Measurements from ENCODE around the gene SORCS2.

SORCS2 gene

DNA sequence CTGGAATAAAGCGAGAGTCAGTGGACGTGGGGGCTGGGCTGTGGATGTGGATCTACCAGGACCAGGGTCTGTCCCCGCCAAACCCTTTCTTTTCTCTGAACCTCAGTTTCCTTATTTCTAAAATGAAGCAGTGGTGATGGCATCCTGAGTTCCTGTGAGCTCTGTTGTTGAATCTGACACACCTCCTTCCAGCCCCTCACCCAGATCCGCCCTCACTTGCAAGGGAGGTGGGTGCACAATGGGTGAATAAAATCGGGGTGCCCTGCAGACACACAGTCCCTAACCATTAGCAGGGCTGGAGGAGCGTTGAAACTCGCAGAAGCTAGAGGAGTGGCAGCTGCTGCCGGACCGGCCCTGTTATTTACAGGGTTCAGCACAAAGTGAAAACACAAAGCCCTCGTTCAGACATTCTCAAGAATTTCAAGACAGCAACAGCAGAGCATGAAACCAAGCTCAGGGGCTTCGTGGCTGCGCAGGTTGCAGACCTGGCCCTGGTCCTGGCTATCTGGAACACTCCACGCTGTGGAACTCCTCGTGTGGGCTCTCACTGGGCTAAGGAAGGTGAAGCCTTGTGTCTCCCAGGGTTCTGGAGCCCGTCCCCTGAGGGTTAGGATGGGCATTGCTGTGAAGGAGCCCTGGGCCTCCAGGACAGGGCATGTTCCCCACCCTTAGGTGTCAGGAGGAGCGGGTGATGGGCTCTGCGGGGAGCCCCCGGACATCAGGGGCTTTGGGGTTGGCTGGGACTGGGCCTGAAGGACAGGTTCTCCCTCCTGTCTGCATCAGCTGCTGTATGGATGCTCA, 199.5 kb downstream of the SORCS2 start:
- TF ChIP-seq L3MBTL2 (conservative IDR thresholded peaks at IDR 0.05) (no peak), BHLHE40 (IDR thresholded peaks at IDR 0.05; ENCODE audit: borderline replicate concordance) (no peak), CTBP1 (IDR thresholded peaks at IDR 0.05; ENCODE audit: borderline replicate concordance) (no peak), NFRKB (IDR thresholded peaks at IDR 0.05) (no peak), ELF4 (IDR thresholded peaks at IDR 0.05) (no peak), ZNF384 (IDR thresholded peaks at IDR 0.05) (no peak), LEF1 (IDR thresholded peaks at IDR 0.05; ENCODE audit: borderline replicate concordance) (no peak), HDGF (IDR thresholded peaks at IDR 0.05; ENCODE audit: borderline replicate concordance) (no peak), FOXK2 (IDR thresholded peaks at IDR 0.05) (no peak), TARDBP (IDR thresholded peaks at IDR 0.05) (no peak), FOXM1 (IDR thresholded peaks at IDR 0.05; ENCODE audit: borderline replicate concordance) (no peak), ARNT (IDR thresholded peaks at IDR 0.05) (no peak), SP1 (IDR thresholded peaks at IDR 0.05) (no peak)
- TF ChIP-seq, protein P1, sequence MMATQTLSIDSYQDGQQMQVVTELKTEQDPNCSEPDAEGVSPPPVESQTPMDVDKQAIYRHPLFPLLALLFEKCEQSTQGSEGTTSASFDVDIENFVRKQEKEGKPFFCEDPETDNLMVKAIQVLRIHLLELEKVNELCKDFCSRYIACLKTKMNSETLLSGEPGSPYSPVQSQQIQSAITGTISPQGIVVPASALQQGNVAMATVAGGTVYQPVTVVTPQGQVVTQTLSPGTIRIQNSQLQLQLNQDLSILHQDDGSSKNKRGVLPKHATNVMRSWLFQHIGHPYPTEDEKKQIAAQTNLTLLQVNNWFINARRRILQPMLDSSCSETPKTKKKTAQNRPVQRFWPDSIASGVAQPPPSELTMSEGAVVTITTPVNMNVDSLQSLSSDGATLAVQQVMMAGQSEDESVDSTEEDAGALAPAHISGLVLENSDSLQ (IDR thresholded peaks at IDR 0.05), result no peak
- CTCF ChIA-PET, result interaction anchor here (1.2 kb wide), 1 partner anchor 56 kb away, joined by 3 read pairs; no protein-coding TSS in a partner anchor
- POLR2A ChIA-PET, result no interaction called here
- DNase-seq (ENCODE audit: extremely low spot score), result no peak

DNA sequence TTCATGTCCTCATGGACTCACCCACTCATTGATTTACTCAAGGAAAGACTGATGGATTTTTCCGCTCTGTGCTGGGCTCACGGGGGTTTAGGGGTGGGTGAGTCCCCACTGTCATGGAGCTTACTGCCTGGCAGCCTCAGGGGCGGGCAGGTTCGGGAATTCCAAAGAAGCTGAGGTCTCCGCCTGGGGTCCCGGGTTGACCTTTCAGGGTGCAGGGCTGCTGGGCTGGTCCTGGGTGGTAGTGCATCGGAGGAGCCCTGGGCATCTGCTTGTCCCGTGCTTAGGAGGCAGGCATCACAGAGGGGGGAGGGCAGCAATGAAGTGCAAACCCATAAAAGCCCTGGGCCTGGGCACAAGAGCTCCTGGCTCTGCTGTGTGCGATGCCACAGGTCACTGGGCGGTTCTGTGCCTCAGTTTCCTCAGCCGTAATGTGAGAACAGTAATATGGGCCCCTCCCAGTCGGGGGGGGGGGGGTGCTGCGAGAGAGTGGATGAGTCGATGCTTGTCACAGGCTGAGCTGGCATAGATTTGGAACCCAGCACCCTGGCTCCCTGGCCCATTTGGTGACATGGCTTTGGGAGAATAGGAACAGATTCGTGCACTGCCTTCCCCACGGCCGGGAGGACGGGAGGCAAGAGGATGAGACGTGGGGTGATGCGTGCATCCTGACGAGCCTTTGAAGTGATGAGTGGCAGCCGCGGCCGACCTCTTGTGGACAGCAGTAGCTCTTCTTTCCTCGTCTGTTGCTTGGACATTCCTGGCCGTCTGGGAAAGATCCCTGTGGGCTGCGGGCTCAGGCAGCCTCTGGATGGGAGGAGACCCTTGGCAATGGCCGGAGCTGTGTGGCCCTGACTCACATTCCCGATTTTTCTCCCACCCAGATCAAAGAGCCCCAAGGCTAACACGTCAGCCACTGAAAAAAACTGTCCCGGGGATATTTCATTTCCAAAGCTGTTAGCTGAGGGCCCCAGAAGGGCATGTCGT, 200.4 kb downstream of the SORCS2 start:
- ChIA-PET CTCF (interaction anchor here (1.2 kb wide), 1 partner anchor 57 kb away, joined by 3 read pairs; no protein-coding TSS in a partner anchor), POLR2A (no interaction called here)
- TF ChIP-seq ZNF384 (IDR thresholded peaks at IDR 0.05) (no peak), FOXK2 (IDR thresholded peaks at IDR 0.05) (no peak), SUZ12 (IDR thresholded peaks at IDR 0.05) (no peak), L3MBTL2 (conservative IDR thresholded peaks at IDR 0.05) (no peak), HDGF (IDR thresholded peaks at IDR 0.05; ENCODE audit: borderline replicate concordance) (no peak), NFRKB (IDR thresholded peaks at IDR 0.05) (no peak), TARDBP (IDR thresholded peaks at IDR 0.05) (no peak), FOXA1 (IDR thresholded peaks at IDR 0.05) (no peak), LEF1 (IDR thresholded peaks at IDR 0.05; ENCODE audit: borderline replicate concordance) (no peak), SP1 (IDR thresholded peaks at IDR 0.05) (no peak), BHLHE40 (IDR thresholded peaks at IDR 0.05; ENCODE audit: borderline replicate concordance) (no peak), ARNT (IDR thresholded peaks at IDR 0.05) (no peak), FOXM1 (IDR thresholded peaks at IDR 0.05; ENCODE audit: borderline replicate concordance) (no peak), ELF4 (IDR thresholded peaks at IDR 0.05) (no peak), CTBP1 (IDR thresholded peaks at IDR 0.05; ENCODE audit: borderline replicate concordance) (no peak)
- TF ChIP-seq, protein P1 (IDR thresholded peaks at IDR 0.05), result no peak
- DNase-seq (ENCODE audit: extremely low spot score), result no peak

DNA sequence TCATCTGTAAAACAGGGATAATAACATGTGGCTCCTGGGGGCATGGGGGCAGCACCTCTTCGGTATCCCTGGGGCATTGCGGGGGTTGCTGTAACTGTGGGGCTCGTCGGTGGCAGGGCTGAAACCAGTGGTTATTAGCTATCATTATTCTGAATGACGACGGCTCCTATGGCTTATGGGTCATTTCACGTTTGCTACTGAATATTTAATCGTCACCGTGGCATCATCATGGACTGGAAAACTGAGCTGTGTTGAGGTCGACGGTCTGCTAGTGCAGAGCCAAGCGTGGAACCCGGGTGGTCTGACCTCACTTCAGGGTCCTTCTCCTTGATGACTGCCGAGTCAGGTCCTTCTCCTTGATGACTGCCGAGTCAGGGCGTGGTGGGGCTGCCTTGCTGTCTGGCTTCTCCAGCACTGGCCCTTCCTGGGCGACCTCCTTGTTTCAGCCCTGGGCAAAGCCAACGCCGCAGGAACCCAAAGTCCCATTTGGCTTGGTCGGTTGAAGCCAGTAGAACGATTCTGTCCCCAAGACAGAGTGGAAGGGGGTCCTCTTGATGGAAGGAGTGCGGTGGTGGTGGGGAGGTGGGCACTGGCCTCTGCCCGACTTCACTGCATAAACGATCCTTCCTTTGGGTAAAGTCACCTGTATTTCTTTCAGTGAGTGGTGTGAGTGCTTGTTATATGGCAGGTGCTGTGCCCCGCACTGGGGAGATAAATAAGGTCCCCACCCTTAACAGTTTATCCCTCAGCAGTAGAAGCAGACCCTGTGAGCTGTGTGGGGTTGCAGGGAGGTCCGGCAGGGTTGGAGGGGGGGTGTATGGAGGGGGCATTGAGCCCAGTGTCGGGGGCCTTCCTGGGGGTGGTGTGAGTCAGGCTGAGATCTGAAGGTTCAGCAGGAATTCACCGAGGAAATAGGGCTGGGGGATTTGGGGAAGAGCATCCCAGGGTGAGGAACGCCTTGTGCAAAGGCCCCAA, 201.6 kb downstream of the SORCS2 start:
- ChIA-PET CTCF (interaction anchor here (0.6 to 1.2 kb wide), 2 partner anchors 58 to 353 kb away, joined by 3 read pairs; no protein-coding TSS in a partner anchor), POLR2A (no interaction called here)
- DNase-seq (ENCODE audit: extremely low spot score), result no peak
- TF ChIP-seq L3MBTL2 (conservative IDR thresholded peaks at IDR 0.05), result no peak
- TF ChIP-seq CTBP1 (IDR thresholded peaks at IDR 0.05; ENCODE audit: borderline replicate concordance), result no peak
- TF ChIP-seq SUZ12 (IDR thresholded peaks at IDR 0.05), result no peak
- TF ChIP-seq ARNT (IDR thresholded peaks at IDR 0.05), result no peak
- TF ChIP-seq LEF1 (IDR thresholded peaks at IDR 0.05; ENCODE audit: borderline replicate concordance), result no peak

DNA sequence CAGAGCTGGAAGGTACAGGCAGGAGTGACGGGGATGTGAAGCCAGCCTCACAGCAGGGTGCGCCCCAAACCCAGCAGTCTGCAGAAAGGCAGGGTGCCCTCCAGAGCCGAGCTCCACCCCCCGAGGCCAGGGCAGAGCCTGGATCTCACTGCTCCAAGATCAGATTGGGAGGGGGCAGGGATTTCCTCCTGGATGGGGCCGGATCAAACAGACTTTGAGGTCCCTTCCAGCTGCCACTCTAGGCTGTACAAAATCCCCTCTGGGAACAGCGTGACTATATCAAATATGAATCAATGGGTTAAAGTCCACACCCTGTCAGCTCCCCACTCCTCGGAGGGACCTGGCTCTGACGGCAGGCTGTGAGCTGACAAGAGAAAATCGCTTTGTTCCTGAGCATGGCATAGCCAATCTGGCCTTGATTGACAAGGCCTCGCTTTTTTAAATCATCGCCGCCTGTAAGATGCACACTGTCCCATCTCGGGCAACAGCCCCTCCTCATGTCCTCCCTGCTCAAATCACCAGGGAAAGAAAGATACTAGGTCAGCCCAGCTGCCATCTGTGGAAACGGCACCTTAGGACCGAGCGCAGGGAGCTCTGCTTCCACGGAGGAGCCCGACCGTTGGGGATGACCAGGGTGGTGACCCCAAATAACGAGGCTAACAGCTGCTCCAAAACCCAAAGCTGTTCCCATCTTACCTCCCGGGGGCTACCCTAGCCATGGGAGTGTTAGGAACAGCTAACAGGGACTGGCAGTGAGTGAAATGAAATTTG, 202.5 kb downstream of the SORCS2 start:
- DNase-seq (ENCODE audit: extremely low spot score), result no peak
- CTCF ChIA-PET, result interaction anchor here (0.6 kb wide), 1 partner anchor 352 kb away, joined by 3 read pairs; no protein-coding TSS in a partner anchor
- POLR2A ChIA-PET, result no interaction called here

DNA sequence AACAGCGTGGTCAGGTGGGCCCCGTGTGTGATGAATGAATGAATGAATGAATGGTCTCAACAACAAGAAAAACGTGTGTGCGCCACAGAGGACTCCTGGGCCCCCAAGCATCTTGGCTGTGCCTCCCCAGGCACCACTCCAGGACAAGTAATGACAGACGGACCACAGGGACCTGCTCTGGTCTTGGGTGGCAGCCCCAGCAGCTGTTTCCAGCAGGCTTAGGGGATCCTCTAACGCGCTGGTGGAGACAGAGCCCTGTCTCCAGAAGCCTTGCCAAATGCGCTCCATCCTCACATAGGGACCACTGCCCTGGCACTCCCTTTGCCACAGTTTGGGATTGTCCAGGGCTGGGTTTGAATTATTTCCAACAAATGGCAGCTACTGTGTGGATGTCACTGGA, 203.3 kb downstream of the SORCS2 start:
- DNase-seq (ENCODE audit: extremely low spot score), result no peak
- CTCF ChIA-PET, result no interaction called here
- TF ChIP-seq BHLHE40 (IDR thresholded peaks at IDR 0.05; ENCODE audit: borderline replicate concordance) (no peak), NFRKB (IDR thresholded peaks at IDR 0.05) (no peak), TARDBP (IDR thresholded peaks at IDR 0.05) (no peak), CTBP1 (IDR thresholded peaks at IDR 0.05; ENCODE audit: borderline replicate concordance) (no peak), ARNT (IDR thresholded peaks at IDR 0.05) (no peak), HDGF (IDR thresholded peaks at IDR 0.05; ENCODE audit: borderline replicate concordance) (no peak), ELF4 (IDR thresholded peaks at IDR 0.05) (no peak), SP1 (IDR thresholded peaks at IDR 0.05) (no peak), LEF1 (IDR thresholded peaks at IDR 0.05; ENCODE audit: borderline replicate concordance) (no peak), FOXK2 (IDR thresholded peaks at IDR 0.05) (no peak), L3MBTL2 (conservative IDR thresholded peaks at IDR 0.05) (no peak), FOXM1 (IDR thresholded peaks at IDR 0.05; ENCODE audit: borderline replicate concordance) (no peak), ZNF384 (IDR thresholded peaks at IDR 0.05) (no peak), FOXA1 (IDR thresholded peaks at IDR 0.05) (no peak), SUZ12 (IDR thresholded peaks at IDR 0.05) (no peak)
- TF ChIP-seq, protein P1 (IDR thresholded peaks at IDR 0.05), result no peak
- POLR2A ChIA-PET, result no interaction called here

More for the DNA sequence above, 202.5 kb downstream of the SORCS2 start:
- TF ChIP-seq L3MBTL2 (conservative IDR thresholded peaks at IDR 0.05), result no peak
- no peak for TF ChIP-seq LEF1 (IDR thresholded peaks at IDR 0.05; ENCODE audit: borderline replicate concordance)
